Astrocyte of the cerebellum (primary cell): ENCODE results near the gene LALBA.

Source experiments
- DNase-seq: peaks from one replicate; pipeline ENCODE4 v3.0.0-alpha.2; 2011; ENCODE audit warnings: low read depth
- H3K4me3 ChIP-seq: 2 replicates; pipeline ENCODE4 v1.5.1; 2011; ENCODE audit warnings: mild to moderate bottlenecking, low read depth, low read length, moderate library complexity
- CTCF ChIP-seq: IDR thresholded peaks from 2 replicates; pipeline ENCODE4 v1.5.1; 2012; ENCODE audit warnings: low read length, low read depth, moderate library complexity, mild to moderate bottlenecking; ENCODE audit errors: missing control alignments
- in situ Hi-C: cut with HindIII; loops from 2 replicates; pipeline ENCODE4 v1.10.0; 2017; ENCODE audit warnings: low sequenced_read_pairs

The LALBA gene

GRCh38 chr12:48600552-48600951 is 30.7 kb upstream of the LALBA start:
- in situ Hi-C loops, result no loop called here
- no peak for DNase-seq
- TF ChIP-seq CTCF, result no peak
- H3K4me3 ChIP-seq, result no peak overlapping the region

GRCh38 chr12:48592591-48593086 is 22.8 kb upstream of the LALBA start:
- no peak for DNase-seq
- TF ChIP-seq CTCF, result no peak
- no peak overlapping the region for H3K4me3 ChIP-seq
- in situ Hi-C loops, result no loop called here

- no peak overlapping the region for H3K4me3 ChIP-seq
- DNase-seq, result no peak
- TF ChIP-seq CTCF, result no peak
- in situ Hi-C loops, result no loop called here
Observed at GRCh38 chr12:48586361-48586760, 16.5 kb upstream of the LALBA start.

- in situ Hi-C loops, result no loop called here
Observed at GRCh38 chr12:48583728-48584127, 13.9 kb upstream of the LALBA start.

GRCh38 chr12:48580831-48581230 is 11.0 kb upstream of the LALBA start:
- TF ChIP-seq CTCF, result no peak
- H3K4me3 ChIP-seq, result no peak overlapping the region
- DNase-seq, result no peak
- in situ Hi-C loops, result no loop called here

More at GRCh38 chr12:48583728-48584127, 13.9 kb upstream of the LALBA start:
- DNase-seq, result no peak
- no peak overlapping the region for H3K4me3 ChIP-seq
- TF ChIP-seq CTCF, result no peak

GRCh38 chr12:48572326-48572725 is 2.5 kb upstream of the LALBA start:
- no peak for TF ChIP-seq CTCF
- H3K4me3 ChIP-seq, result no peak overlapping the region
- in situ Hi-C loops, result no loop called here
- no peak for DNase-seq

GRCh38 chr12:48567731-48568130 is 2.1 kb downstream of the LALBA start:
- H3K4me3 ChIP-seq, result no peak overlapping the region
- in situ Hi-C loops, result no loop called here
- no peak for DNase-seq
- TF ChIP-seq CTCF, result no peak
